Measurements from ENCODE around the gene CD3D. TPM values are rescaled to one million over a fixed set of nuclear protein-coding genes. Genes with fewer than 3 reads are reported as not detected.

CD3D gene
- total RNA-seq, 1 donor from 2014 or later: not detected

DNA sequence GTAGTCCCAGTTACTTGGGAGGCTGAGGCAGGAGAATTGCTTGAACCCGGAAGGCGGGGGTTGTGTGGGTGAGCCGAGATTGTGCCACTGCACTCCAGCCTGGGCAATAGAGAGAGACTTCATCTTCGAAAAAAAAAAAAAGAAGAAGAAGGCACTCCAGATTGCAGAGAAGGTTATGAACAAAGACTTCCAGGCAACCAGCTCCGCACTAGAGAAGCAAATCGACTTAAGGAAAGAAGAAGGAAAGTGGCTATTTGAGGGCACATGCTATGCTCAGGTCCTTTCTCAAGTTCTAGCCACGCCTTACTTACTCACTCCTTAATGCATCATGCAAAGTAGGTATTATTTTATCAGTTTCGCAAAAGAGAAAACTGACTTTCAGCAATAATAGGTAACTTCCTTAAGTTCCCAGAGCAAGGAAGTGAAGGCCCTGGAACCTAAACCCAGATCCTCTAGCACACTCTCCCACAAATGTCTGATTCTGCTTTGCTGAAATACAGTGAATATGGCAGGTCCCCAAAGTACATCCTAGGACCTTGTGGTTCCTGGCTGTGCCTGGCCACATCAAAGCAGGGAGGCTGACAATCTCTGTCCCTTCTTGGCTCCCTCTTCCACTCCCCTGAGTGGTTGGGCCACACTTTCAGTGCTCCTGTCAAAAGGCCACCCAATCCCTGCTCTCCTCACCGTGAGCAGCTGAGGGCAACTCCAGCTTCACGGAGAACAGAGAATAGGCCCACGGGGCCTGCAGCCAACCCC lies 23.7 kb downstream of the CD3D start:
- TF ChIP-seq, protein P1, sequence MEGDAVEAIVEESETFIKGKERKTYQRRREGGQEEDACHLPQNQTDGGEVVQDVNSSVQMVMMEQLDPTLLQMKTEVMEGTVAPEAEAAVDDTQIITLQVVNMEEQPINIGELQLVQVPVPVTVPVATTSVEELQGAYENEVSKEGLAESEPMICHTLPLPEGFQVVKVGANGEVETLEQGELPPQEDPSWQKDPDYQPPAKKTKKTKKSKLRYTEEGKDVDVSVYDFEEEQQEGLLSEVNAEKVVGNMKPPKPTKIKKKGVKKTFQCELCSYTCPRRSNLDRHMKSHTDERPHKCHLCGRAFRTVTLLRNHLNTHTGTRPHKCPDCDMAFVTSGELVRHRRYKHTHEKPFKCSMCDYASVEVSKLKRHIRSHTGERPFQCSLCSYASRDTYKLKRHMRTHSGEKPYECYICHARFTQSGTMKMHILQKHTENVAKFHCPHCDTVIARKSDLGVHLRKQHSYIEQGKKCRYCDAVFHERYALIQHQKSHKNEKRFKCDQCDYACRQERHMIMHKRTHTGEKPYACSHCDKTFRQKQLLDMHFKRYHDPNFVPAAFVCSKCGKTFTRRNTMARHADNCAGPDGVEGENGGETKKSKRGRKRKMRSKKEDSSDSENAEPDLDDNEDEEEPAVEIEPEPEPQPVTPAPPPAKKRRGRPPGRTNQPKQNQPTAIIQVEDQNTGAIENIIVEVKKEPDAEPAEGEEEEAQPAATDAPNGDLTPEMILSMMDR (IDR thresholded peaks at IDR 0.05; ENCODE audit: unreplicated experiment): no peak
- Mint-ChIP-seq H3K4me3 (ENCODE audit: low read depth) (no peak overlapping the region), H3K27ac (no peak overlapping the region), H3K9me3 (ENCODE audit: low read depth) (peaks cover 2% of the 10 kb centered on the region), H3K36me3 (ENCODE audit: insufficient read depth) (no peaks in the 10 kb centered on the region), H3K4me1 (ENCODE audit: low read depth) (peaks cover 35% of the 10 kb centered on the region), H3K27me3 (peaks cover 11% of the 10 kb centered on the region)
- DNase-seq (ENCODE audit: low spot score, unreplicated experiment): no peak

DNA sequence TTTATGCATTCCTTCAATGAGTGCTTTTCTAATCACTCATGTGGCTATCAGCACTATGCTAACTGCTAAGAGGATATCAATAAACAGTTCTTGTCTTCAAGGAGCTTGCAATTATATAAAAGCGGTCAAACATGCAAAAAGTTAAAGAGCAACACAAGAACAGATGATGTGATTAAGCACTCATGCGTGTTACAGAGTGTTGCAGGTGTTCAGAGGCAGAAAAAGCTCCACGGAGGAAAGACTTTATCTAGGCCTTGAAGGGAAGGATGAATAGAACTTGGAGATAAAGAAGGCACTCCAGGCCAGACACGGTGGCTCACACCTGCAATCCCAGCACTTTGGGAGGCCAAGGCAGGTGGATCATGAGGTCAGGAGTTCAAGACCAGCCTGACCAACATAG lies 24.4 kb downstream of the CD3D start:
- no peak overlapping the region for H3K4me3 Mint-ChIP-seq (ENCODE audit: low read depth)
- H3K9me3 Mint-ChIP-seq (ENCODE audit: low read depth): no peaks in the 10 kb centered on the region
- peaks cover 37% of the 10 kb centered on the region for H3K4me1 Mint-ChIP-seq (ENCODE audit: low read depth)
- no peak for DNase-seq (ENCODE audit: low spot score, unreplicated experiment)
- no peak overlapping the region for H3K27ac Mint-ChIP-seq
- peaks cover 14% of the 10 kb centered on the region for H3K27me3 Mint-ChIP-seq
- TF ChIP-seq, protein P1 (IDR thresholded peaks at IDR 0.05; ENCODE audit: unreplicated experiment): no peak
- H3K36me3 Mint-ChIP-seq (ENCODE audit: insufficient read depth): no peaks in the 10 kb centered on the region

- Mint-ChIP-seq H3K9me3 (ENCODE audit: low read depth) (no peaks in the 10 kb centered on the region), H3K4me3 (ENCODE audit: low read depth) (peak overlapping the region; percentile 32), H3K36me3 (ENCODE audit: insufficient read depth) (no peaks in the 10 kb centered on the region), H3K27ac (peak overlapping the region; percentile 93), H3K4me1 (ENCODE audit: low read depth) (peaks cover 27% of the 10 kb centered on the region), H3K27me3 (peaks cover 22% of the 10 kb centered on the region)
- no peak for DNase-seq (ENCODE audit: low spot score, unreplicated experiment)
- TF ChIP-seq, protein P1 (IDR thresholded peaks at IDR 0.05; ENCODE audit: unreplicated experiment): no peak
Observed at GRCh38 chr11:118314988-118315411, 27.5 kb downstream of the CD3D start.

DNA sequence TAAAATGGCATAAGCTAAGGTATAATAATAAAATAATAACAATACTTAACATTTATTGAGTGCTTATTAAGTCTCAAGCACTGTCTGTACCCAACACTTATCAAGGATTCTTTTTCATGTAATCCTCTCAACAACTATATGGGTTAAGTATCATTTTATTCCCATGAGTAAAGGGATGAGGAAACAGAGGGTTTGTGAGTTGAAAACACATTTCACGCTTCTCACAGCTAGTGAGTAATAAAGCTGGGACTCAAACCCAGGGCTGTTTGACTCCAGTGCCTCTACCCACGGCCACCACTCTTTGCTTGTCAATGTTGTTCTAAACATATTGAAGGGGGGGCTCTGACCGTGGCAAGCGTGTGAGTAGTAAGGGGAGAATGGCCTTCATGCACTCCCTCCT lies 29.3 kb downstream of the CD3D start:
- Mint-ChIP-seq H3K36me3 (ENCODE audit: insufficient read depth) (no peaks in the 10 kb centered on the region), H3K27ac (no peak overlapping the region), H3K4me1 (ENCODE audit: low read depth) (peaks cover 27% of the 10 kb centered on the region), H3K27me3 (peaks cover 13% of the 10 kb centered on the region), H3K4me3 (ENCODE audit: low read depth) (no peak overlapping the region), H3K9me3 (ENCODE audit: low read depth) (no peaks in the 10 kb centered on the region)
- DNase-seq (ENCODE audit: low spot score, unreplicated experiment): no peak
- TF ChIP-seq, protein P1 (IDR thresholded peaks at IDR 0.05; ENCODE audit: unreplicated experiment): no peak

GRCh38 chr11:118312328-118312727 lies 30.2 kb downstream of the CD3D start:
- H3K27ac Mint-ChIP-seq: no peak overlapping the region
- no peak overlapping the region for H3K4me3 Mint-ChIP-seq (ENCODE audit: low read depth)
- no peak for DNase-seq (ENCODE audit: low spot score, unreplicated experiment)
- H3K27me3 Mint-ChIP-seq: peaks cover 13% of the 10 kb centered on the region
- H3K4me1 Mint-ChIP-seq (ENCODE audit: low read depth): peaks cover 27% of the 10 kb centered on the region
- H3K9me3 Mint-ChIP-seq (ENCODE audit: low read depth): no peaks in the 10 kb centered on the region
- no peaks in the 10 kb centered on the region for H3K36me3 Mint-ChIP-seq (ENCODE audit: insufficient read depth)
- TF ChIP-seq, protein P1 (IDR thresholded peaks at IDR 0.05; ENCODE audit: unreplicated experiment): no peak
